HL-60/S4 treated with phorbol 12-myristate 13-acetate at 8.2 ng/mL for 4 days and 3 days (cell line): ENCODE data around the gene FOXN3.
"Not testable (repeated sequence)": the region's sequence is repeated elsewhere in the genome, so short reads cannot be mapped to it uniquely, and the experiment has no call there.

ENCODE experiments used
- in situ Hi-C: fragments of 300-500 bp; cut with MboI; formaldehyde crosslinking; loops from 2 replicates; pipeline ENCODE4 v1.15.0; 2022; ENCODE audit warnings: low sequenced_read_pairs

FOXN3 gene

DNA sequence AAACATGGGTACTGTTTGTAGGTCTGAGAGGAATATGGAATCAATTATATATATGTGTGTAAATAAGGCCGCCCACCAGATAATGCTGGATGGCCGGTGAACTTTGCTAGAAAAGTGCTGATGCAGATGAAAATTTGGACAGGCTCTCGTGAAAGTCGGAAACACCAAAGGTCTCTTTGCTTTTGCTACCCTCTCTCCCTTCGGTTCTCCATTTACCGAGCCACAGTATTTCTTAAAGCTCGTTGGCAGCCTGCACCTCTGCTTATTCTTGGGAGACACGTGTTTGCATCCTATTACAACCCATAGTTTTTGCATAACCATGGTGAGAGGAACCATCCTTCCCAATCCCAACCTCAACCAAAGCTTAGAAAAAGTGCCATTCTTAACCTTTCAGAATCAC, 109.6 kb downstream of the FOXN3 start:
- in situ Hi-C loops = no loop called here

DNA sequence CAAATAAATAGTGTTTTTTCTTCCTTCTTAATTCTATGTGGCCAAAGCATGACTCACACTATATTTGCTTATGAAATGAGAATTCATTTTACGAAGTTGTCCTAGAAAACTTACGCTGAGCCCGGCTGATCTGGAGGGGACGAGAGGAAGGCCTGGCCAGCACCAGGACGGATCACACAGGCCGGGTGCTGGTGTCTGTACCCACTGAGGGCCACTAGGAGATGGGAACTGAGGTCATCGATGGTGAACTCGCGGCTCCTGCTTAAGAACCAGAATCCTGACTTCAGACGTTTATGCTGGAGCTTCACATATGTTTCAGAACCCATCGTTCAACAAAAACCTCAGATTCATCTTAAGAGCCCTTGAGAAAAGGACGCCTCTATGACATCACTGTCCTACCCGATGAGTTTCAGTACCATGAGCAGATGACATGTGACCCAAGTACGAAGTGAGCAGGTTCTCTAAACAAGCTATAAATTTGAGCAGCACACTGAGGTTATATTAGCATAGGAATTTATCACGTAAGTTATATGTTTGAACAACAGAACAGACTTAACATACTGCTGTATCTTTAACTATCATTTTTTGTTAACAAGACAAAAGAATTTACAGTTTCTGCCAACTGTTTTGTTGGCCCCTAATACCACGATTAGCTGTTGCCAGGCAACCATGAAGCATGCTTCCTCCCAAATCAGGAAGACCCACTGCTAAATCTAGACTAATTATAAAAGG, 111.9 kb downstream of the FOXN3 start:
- in situ Hi-C loops = no loop called here

DNA sequence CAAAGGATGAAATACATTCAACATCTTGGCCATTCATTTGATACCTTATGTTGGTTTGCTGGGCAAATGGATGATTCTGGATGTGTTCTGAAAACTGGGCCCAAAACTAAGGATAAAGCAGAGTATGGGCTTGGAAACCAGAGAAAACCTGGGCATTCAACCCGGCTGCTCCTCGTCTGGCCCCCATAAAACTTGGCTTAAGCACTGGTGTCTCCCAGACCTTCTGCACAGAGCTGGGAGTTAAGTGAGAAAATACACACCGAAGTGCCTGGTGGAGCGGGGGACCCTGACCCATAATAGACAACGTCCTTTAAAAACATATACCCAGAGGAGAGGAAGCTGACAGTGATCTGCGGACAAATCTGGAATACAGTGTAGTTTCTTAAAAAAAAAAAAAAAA, 112.5 kb downstream of the FOXN3 start:
- in situ Hi-C loops = no loop called here

DNA sequence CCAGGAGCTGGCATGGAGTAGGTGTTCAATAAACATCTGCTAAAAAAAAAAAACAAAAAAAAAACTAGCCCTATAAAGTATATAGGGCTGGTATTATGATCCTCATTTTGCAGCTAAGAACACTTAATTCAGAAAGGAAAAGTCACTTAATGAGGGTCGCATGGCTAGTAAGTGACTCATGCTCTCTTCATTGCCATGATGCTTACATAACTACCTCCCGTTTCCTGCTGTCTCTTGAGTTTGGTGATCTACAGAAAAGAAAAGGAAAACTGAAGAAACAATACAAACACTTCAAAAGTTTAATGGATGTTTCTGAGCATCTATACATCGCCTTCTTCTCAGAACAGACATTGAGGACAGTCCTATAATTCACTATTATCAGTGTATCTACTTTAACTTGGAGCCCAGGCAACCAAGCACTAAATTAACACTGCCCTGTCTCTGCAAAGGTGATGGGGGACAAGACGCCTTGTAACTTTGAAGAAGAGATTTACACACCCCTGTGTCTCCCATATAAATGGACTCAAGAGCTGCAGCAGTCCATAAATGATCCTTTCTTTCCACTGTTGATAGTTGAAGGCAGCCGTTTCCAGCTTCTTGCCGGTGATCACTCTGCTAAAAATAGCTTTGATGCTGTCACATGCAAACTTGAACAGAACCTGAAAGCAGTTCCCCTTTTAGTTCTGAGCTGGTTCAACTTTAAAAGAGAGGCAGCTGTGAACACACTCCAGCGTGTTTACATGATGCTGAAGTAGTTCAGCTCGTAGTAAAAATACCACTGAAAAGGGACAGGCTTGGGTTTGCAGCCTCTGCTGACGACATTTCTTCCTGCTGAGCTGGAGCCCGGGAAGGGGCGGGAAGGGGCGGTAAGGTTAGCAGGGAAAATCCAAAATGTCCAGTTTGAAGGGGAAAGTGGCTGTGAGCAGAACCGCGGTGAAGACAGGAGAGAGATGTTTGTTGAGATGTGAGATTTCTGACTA, 113.3 kb downstream of the FOXN3 start:
- in situ Hi-C loops = no loop called here

DNA sequence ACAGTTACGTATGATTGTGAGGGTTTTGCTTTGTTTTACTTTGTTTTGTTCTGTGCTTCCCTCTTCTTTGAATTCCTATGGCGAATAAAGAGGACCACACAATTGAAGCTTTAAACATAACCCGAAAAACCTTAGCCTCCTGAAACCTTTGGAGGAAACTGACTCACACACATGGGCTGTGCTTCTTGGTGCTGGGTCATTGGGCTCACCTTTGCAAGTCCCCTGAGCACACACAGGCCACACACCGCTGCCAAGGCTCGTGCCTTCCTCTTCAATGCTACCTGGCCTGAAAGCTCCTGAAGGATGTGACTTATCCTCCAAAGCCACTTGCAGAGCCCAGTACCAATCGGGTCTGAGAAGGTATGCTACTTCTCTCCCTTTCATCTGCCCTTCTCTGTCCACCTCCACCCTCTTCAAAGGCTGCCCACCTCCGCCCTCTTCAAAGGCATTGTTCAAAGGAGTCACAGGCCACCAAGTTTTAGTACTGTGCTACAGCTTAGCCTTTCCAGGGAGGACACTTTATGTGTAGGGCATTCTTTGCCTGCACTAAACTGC, 114.6 kb downstream of the FOXN3 start:
- in situ Hi-C loops = no loop called here

DNA sequence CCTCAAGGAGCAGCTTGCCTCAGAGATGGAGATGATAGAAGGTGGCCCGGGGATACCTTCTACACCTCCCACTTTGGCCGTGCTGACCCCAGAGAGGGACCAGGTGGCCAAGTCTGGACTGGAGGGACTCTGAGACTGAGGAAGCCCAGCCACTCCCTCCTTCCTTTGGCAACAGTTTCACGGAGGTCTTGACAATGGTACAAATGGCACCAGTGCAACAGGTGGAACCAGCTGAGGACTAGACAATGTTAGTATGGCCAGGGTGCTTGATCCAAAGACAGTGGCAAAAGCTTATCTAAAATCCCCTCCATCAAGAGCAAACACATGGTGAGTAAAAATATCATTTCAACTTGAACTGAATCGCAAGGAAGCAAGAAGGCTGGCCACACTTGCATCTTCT, 117.4 kb downstream of the FOXN3 start:
- in situ Hi-C loops = no loop called here

DNA sequence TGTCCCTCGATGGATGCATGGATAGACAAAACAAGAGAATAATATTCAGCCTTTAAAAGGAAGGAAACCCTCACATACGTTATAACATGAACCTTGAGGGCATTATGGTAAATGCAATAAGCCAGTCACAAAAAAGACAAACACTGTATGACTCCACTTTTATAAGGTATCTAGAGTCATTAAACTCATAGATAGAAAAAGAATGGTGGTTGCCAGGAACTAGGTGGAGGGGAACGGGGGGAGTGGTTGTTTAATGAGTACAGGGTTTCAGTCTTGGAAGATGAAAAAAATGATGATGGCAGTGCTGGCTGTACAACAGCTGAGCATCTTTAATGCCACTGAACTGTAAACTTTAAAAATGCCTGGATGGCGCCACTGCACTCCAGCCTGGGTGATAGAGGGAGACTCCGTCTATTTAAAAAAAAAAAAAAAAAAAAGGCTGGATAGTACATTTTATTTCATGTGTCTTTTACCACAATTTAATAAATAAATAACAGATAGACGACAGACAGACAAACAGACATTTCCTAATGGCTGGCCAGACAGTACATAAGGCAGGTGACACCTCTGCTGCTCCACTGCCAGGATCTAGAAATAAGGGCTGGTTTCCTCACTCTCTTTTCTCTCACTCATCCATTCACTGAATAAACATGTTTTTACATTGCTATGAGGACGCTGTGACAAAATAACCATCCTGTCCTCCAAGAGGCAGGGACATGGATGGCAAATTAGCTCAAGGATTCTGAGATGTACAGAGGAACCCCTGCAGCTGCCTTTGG, 118.8 kb downstream of the FOXN3 start:
- in situ Hi-C loops = no loop called here

DNA sequence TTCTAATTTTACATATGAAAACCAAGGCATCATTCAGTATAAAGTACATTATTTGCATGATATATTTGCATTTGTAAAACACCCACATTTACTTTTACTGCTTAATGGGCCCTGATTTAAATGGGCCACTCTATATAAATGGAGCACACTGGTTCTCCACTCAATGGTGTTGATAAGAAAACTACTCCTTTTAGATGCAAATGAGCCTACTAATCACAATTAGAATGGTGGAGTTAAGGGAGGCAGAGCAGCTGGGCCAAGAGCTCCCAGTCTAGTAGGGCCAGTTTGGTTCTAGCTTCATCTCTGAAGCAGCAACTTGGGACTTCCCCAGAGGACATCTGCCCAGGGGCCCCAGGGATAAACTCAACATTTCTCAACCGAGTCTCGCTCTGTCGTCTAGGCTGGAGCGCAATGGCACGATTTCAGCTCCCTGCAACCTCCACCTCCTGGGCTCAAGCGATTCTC, 120.7 kb downstream of the FOXN3 start:
- in situ Hi-C loops = no loop called here

DNA sequence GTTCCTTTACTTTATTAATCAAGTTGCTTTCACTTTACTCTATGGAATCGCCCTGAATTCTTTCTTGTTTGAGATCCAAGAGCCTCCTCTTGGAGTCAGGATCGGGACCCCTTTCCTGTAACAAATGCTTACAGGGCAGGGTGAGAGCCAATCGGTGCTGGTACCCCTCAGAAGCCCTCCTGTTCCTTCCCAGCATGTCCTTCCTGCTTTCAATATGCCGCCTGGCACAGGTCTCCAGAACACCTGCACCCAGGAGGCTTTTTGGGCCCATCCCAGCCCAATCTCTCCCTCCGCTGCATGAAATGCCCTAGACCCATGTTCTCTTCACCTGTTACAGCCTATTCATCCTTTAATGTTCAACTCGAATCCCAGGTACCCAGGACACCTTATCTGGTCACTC, 122.2 kb downstream of the FOXN3 start:
- in situ Hi-C loops = no loop called here

DNA sequence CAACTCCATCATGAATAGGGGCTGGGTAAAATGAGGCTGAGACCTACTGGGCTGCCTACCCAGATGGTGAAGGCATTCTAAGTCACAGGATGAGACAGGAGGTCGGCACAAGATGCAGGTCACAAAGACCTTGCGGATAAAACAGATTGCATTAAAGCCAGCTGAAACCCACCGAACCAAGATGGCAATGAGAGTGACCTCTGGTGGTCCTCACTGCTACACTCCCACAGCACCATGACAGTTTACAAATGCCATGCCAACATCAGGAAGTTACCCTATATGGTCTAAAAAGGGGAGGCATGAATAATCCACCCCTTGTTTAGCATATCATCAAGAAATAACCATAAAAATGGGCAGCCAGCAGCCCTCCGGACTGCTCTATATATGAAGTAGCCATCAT, 122.6 kb downstream of the FOXN3 start:
- in situ Hi-C loops = not testable (repeated sequence)

DNA sequence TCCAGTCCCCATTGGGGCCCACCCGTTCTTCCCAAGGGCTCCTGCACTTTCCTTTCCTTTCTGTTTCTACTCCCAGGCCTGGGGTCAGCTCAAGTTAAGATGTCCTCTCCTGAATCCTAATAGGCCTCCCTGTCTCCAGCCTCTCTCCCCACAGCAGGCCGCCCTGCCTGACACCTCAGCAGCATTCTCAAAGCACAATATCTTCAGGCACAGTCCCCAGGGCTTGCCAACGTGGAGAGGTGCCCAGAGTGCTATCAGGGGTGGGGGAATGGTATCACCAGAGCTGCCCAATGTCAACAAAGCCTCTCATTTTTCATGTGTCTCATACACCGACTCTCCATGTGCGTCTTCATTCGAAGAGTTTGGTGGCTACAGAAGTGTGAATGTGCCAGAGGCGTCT, 123.0 kb downstream of the FOXN3 start:
- in situ Hi-C loops = no loop called here

DNA sequence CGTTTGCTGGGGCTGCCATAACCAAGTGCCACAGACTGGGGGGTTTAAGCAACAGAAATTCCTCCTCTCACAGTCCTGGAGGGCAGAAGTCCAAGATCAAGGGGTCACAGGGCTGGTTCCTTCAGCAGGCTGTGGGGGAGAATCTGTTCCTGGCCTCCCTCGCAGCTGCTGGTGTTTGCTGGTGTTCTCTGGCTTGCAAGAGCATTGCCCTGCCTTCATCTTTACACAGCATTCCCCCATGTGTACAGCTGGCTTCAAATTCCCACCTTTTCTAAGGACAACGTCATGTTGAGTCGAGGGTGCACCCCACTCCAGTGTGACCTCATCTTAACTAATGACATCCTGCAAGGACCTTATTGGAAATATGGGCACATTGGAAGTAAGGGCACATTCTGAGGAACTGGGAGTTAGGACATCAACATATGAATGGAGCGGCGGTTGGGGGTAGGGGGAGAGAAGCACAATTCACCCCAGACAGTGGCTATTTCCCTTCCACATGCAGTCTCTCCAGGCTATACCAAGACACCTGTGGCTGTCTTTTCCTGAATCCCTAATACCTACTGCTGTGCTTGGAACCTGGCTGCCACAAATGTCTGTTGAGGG, 123.6 kb downstream of the FOXN3 start:
- in situ Hi-C loops = no loop called here

DNA sequence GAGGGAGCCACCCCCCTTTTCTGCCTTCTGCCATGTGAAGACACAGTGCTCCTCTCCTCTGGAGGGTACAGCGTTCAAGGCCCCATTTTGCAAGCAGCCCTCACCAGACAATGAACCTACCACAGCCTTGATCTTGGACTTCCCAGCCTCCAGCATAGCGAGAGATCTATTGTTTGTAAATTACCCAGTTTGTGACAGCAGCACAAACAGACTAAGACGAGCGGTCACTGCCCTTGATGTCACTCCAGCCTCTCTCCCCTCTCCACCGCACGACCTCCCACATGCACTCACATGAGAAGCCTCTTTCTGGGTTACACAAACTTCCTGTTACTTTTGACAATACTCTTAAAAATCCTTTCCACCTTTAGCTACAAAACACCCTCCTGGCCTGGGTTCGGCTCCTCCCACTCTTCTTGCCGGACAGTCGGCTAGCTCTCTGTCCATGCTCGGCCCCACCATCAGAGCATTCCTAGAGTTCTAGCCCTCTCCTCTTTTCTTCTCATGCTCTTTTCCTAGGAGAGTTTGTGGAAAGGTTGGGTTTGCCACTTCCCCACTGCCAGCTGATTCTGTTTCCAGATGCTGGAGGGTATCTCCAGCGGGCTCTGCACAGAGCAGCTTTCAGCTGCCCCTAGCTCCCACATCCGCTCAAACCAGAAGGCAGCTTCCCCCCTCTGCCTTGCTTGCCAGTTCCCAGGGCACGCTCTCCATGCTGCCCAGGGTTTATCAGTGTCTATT, 124.3 kb downstream of the FOXN3 start:
- in situ Hi-C loops = no loop called here

DNA sequence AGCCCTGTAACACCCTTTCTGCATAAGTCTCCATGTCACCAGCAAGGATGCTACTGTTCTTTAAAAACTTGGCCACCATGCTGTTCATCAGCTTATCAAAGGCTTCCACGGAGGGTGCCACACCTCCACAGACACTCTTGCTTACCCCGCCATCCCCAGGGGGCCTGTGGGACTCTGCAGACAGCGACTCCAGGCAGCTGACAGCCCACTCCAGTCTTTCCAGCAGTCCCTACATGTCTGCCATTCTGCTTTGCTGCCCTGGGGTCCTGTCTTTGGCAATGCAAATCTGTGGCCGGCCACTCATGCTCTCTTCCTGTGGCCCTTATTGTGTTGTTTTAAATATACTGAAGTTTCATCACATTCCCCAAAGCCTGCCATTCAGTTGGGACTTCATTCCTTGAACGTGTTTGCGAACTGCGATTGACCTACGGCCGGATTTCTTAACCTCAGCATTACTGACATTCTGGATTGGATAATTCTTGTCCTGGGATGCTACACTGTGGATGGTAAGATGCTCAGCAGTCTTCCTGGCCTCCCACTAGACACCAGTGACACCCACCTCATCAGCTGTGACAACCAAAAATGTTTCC, 125.6 kb downstream of the FOXN3 start:
- in situ Hi-C loops = no loop called here

DNA sequence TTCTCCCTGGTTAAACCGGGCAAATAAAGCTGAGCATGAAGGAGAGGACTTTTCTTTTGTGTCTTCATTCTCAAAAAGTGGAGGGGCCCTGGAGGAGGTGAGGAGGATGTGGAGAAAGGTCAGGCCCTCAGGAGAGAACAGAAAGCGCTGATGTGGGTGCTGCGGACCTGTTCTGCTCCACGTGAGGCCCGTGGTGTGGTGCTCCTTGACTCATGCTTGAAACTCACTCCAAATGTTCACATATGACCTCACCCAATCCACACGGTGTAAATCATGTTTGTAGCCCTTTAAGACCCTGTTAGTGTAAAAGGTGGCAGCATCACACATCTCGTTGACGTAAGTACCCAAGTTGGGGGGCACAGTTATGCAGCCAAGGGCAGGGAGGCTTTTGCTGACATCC, 126.2 kb downstream of the FOXN3 start:
- in situ Hi-C loops = no loop called here

DNA sequence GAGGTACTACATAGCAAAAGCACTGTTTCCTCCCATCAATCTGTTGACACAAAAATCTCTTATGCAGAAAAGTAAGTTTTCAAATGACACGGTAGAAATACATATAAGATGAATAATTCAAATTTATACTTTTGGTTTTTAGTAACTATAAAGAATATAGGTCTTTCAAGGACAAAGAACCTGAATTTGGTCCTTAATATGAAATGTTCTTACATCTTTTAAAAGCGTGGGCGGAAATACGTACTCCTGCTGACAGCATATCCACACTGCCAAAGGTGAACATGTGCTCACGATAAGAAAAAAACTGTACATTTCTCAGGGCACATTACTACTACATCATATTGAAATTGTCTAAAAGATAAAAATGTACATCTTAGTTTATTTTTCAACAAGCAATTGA, 127.6 kb downstream of the FOXN3 start:
- in situ Hi-C loops = no loop called here

DNA sequence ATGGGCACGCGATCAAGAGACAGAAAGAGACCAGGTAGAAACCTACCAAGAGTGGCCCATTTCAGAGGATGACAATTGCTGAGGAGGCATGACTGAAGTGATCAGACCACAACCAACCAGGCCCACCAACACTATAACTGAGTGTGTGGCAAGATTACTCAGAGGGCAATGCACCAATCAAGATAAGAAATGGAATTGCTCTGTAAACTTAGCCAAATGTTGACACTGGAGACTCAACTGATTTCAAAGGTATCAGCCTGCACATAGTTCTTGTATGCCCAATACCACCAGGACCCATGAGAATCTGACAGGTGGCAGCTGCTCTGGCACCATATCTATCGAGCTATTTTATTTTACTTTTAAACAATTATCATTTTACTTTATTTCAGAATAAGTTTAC, 128.9 kb downstream of the FOXN3 start:
- in situ Hi-C loops = no loop called here

DNA sequence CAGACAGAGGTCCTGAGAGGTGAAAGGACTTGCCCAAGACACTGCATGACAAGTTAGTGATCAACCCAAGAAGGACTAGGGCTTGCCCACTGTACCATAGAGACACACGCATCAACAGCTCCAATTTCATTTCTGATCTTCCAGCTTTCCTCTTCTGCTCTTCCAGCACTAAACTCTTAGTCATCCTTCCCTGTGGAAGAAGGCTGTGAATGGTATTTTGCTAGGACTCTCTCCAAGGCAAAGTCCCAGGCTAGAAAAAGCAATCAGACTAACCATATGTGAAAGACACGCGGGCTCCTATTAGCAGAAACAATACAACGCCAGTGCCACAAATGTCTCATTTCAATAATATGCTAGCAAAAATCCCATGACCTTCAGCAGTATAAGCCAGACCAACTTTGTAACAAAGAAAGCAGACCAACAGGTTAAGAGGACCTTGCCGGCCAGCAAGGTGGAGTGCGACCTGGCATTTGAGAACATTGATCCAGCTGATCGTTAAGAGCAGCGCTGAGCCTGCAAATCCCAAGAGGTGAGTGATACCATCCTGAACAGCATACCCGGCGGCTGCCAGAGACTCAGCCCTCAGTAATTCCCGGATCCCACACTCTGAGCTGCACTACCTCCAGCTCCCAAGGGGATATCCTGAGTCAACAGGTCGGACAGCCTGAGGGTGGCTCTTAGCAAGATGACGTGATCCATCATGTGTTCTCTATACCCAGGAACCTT, 132.5 kb downstream of the FOXN3 start:
- in situ Hi-C loops = no loop called here
